Uterus (tissue), 2 donors: Measurements from ENCODE around the gene ARMC10.

Experiments used
- CTCF ChIP-seq, 4 experiments: fragments of 200-600 bp in 2 of 4; fragments of 450-650 bp in 2 of 4; sonication (generic) in 2 of 4; IDR thresholded peaks; one replicate each; pipeline ENCODE4 v1.5.1; 2016 to 2019; ENCODE audit warnings: antibody characterized with exemption in 4 of 4, mild to moderate bottlenecking in 2 of 4, moderate library complexity in 1 of 4
- POLR2A ChIP-seq, 2 donors: fragments of 450-650 bp; IDR thresholded peaks; one replicate each; pipeline ENCODE4 v1.6.1; 2016; ENCODE audit warnings: antibody characterized with exemption in 2 of 2, mild to moderate bottlenecking in 1 of 2, moderate library complexity in 1 of 2

- no peak for TF ChIP-seq CTCF (IDR thresholded peaks at IDR 0.05)
- no peak for TF ChIP-seq POLR2A (IDR thresholded peaks at IDR 0.05)
Observed at GRCh38 chr7:103037476-103037822, 37.5 kb upstream of the ARMC10 start.
